Brain microvascular endothelial cell (primary cell): ENCODE results near the gene AMFR.

Experiments used
- DNase-seq: peaks from one replicate; pipeline ENCODE4 v3.0.0-alpha.2; 2020
- H3K27ac ChIP-seq: fragments of 250-450 bp; sonication (Bioruptor Pico); 2 replicates; pipeline ENCODE4 v1.5.1; 2020; ENCODE audit warnings: mild to moderate bottlenecking, moderate library complexity
- H3K27me3 ChIP-seq: fragments of 250-450 bp; sonication (Bioruptor Pico); replicated peaks from 2 replicates; pipeline ENCODE4 v1.5.1; 2020; ENCODE audit warnings: mild to moderate bottlenecking
- H3K36me3 ChIP-seq: fragments of 250-450 bp; sonication (Bioruptor Pico); replicated peaks from 2 replicates; pipeline ENCODE4 v1.5.1; 2020; ENCODE audit warnings: mild to moderate bottlenecking
- H3K4me3 ChIP-seq: 2 replicates; pipeline ENCODE4 v1.5.1; 2011; ENCODE audit warnings: low read depth, mild to moderate bottlenecking, control low read depth, low read length, moderate library complexity
- CTCF ChIP-seq: IDR thresholded peaks from 2 replicates; pipeline ENCODE4 v1.5.1; 2011; ENCODE audit warnings: low read depth, mild to moderate bottlenecking, moderate library complexity, low read length, control low read depth, inconsistent platforms; ENCODE audit errors: missing control alignments
- in situ Hi-C: cut with HindIII; loops from 2 replicates; pipeline ENCODE4 v1.10.0; 2017; ENCODE audit warnings: low sequenced_read_pairs, low pct_ligation_motif_present

AMFR gene

GRCh38 chr16:56350491-56351405 lies 74.6 kb downstream of the AMFR start:
- no peak overlapping the region for H3K27ac ChIP-seq
- no peaks in the 10 kb centered on the region for H3K36me3 ChIP-seq
- in situ Hi-C loops, result no loop called here
- TF ChIP-seq CTCF, result no peak
- H3K4me3 ChIP-seq, result no peak overlapping the region
- no peak for DNase-seq
- H3K27me3 ChIP-seq, result no peaks in the 10 kb centered on the region

GRCh38 chr16:56349711-56350161 lies 75.6 kb downstream of the AMFR start:
- in situ Hi-C loops, result no loop called here
- DNase-seq, result no peak
- H3K27me3 ChIP-seq, result no peaks in the 10 kb centered on the region
- no peak for TF ChIP-seq CTCF
- no peaks in the 10 kb centered on the region for H3K36me3 ChIP-seq
- H3K4me3 ChIP-seq, result no peak overlapping the region
- H3K27ac ChIP-seq, result no peak overlapping the region

- TF ChIP-seq CTCF, result peak; percentile 29
- no peaks in the 10 kb centered on the region for H3K27me3 ChIP-seq
- no peak overlapping the region for H3K27ac ChIP-seq
- no peak overlapping the region for H3K4me3 ChIP-seq
- no peak for DNase-seq
- H3K36me3 ChIP-seq, result no peaks in the 10 kb centered on the region
- in situ Hi-C loops, result no loop called here
Observed at GRCh38 chr16:56349086-56349415, 76.3 kb downstream of the AMFR start.

GRCh38 chr16:56348168-56349085 lies 76.9 kb downstream of the AMFR start:
- in situ Hi-C loops, result no loop called here
- no peak for TF ChIP-seq CTCF
- Histone ChIP-seq H3K4me3 (no peak overlapping the region), H3K27me3 (no peaks in the 10 kb centered on the region), H3K36me3 (no peaks in the 10 kb centered on the region), H3K27ac (no peak overlapping the region)
- DNase-seq, result no peak

GRCh38 chr16:56347670-56348069 lies 77.7 kb downstream of the AMFR start:
- no peak overlapping the region for H3K4me3 ChIP-seq
- H3K27ac ChIP-seq, result no peak overlapping the region
- no peak for TF ChIP-seq CTCF
- no peaks in the 10 kb centered on the region for H3K36me3 ChIP-seq
- H3K27me3 ChIP-seq, result no peaks in the 10 kb centered on the region
- in situ Hi-C loops, result no loop called here
- DNase-seq, result no peak
